ENCODE data around the gene ANKS1B. TPM values are rescaled to one million over a fixed set of nuclear protein-coding genes. Genes with fewer than 3 reads are reported as not detected.
"Not testable (repeated sequence)": the region's sequence is repeated elsewhere in the genome, so short reads cannot be mapped to it uniquely, and the experiment has no call there.

The ANKS1B gene
- total RNA-seq, 3 donors from 2014 or later (not counting 1 experiment from before 2014, with no cell fraction given), result not detected

GRCh38 chr12:100026241-100026640, 41.5 kb upstream of the ANKS1B start:
- Mint-ChIP-seq H3K27me3 (ENCODE audit: low read depth in 2 of 2) (no peaks in the 10 kb centered on the region), H3K4me3 (no peak overlapping the region), H3K36me3 (no peaks in the 10 kb centered on the region), H3K27ac (no peak overlapping the region), H3K4me1 (no peaks in the 10 kb centered on the region), H3K9me3 (no peaks in the 10 kb centered on the region)
- ATAC-seq (no peak), DNase-seq (no peak)
- Histone ChIP-seq H3K9me3 (ENCODE audit: control insufficient read depth, insufficient read depth, low read length) (no peaks in the 10 kb centered on the region), H3K27me3 (ENCODE audit: control insufficient read depth, insufficient read depth, low read length) (no peaks in the 10 kb centered on the region), H3K4me3 (ENCODE audit: low read length) (no peak overlapping the region), H3K27ac (ENCODE audit: low read length) (no peak overlapping the region), H3K36me3 (ENCODE audit: control insufficient read depth, insufficient read depth, low read length) (no peaks in the 10 kb centered on the region), H3K4me1 (ENCODE audit: control insufficient read depth, insufficient read depth, low read length) (no peaks in the 10 kb centered on the region)
- TF ChIP-seq CTCF (IDR thresholded peaks at IDR 0.05), result no peak
- WGBS (ENCODE audit: insufficient coverage), result 100% methylated on average over 1 of the region's 1 CpG
- intact Hi-C loops (cut with micrococcal nuclease), result no loop called here

GRCh38 chr12:100024974-100025555, 40.3 kb upstream of the ANKS1B start:
- no peak overlapping the region for H3K27ac Mint-ChIP-seq
- TF ChIP-seq CTCF (IDR thresholded peaks at IDR 0.05), result no peak
- no peaks in the 10 kb centered on the region for H3K27me3 Mint-ChIP-seq (ENCODE audit: low read depth in 2 of 2)
- Histone ChIP-seq H3K27ac (ENCODE audit: low read length) (no peak overlapping the region), H3K36me3 (ENCODE audit: control insufficient read depth, insufficient read depth, low read length) (no peaks in the 10 kb centered on the region), H3K27me3 (ENCODE audit: control insufficient read depth, insufficient read depth, low read length) (no peaks in the 10 kb centered on the region), H3K9me3 (ENCODE audit: control insufficient read depth, insufficient read depth, low read length) (no peaks in the 10 kb centered on the region), H3K4me1 (ENCODE audit: control insufficient read depth, insufficient read depth, low read length) (no peaks in the 10 kb centered on the region), H3K4me3 (ENCODE audit: low read length) (no peak overlapping the region)
- 100% methylated on average over 2 of the region's 2 CpGs for whole genome bisulfite sequencing (ENCODE audit: insufficient coverage)
- intact Hi-C loops (cut with micrococcal nuclease), result no loop called here
- no peak for ATAC-seq
- no peaks in the 10 kb centered on the region for H3K9me3 Mint-ChIP-seq
- H3K36me3 Mint-ChIP-seq, result no peaks in the 10 kb centered on the region
- DNase-seq, result no peak
- H3K4me3 Mint-ChIP-seq, result no peak overlapping the region
- H3K4me1 Mint-ChIP-seq, result no peaks in the 10 kb centered on the region

DNA sequence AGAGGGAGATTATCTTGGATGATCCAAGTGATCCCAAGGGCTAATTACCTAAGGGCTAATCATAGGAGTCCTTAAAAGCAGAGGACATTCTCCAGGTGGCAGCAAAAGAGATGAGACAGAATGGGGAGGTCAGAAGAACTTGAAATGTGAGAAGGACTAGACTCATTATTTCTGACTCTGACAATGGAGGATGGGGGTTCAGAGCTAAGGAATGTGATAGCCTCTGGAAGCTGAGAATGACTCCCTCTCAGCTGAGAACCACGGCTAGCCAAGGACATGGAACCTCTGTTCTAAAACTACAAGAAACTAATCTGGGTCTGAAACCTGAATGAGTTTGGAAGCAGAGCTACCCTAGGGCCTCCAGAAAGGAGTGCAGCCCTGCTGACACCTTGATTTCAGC, 35.6 kb upstream of the ANKS1B start:
- intact Hi-C loops (cut with micrococcal nuclease), result no loop called here
- peaks cover 0 to 7% of the 10 kb centered on the region in 2 donors for H3K9me3 Mint-ChIP-seq
- H3K36me3 Mint-ChIP-seq, result no peaks in the 10 kb centered on the region
- Histone ChIP-seq H3K27me3 (ENCODE audit: control insufficient read depth, insufficient read depth, low read length) (no peaks in the 10 kb centered on the region), H3K4me1 (ENCODE audit: control insufficient read depth, insufficient read depth, low read length) (no peaks in the 10 kb centered on the region), H3K9me3 (ENCODE audit: control insufficient read depth, insufficient read depth, low read length) (no peaks in the 10 kb centered on the region), H3K36me3 (ENCODE audit: control insufficient read depth, insufficient read depth, low read length) (no peaks in the 10 kb centered on the region), H3K27ac (ENCODE audit: low read length) (no peak overlapping the region), H3K4me3 (ENCODE audit: low read length) (no peak overlapping the region)
- no peak for ATAC-seq
- no peaks in the 10 kb centered on the region for H3K27me3 Mint-ChIP-seq (ENCODE audit: low read depth in 2 of 2)
- H3K4me3 Mint-ChIP-seq, result no peak overlapping the region
- H3K27ac Mint-ChIP-seq, result no peak overlapping the region
- no peaks in the 10 kb centered on the region for H3K4me1 Mint-ChIP-seq
- 92% methylated on average over 1 of the region's 1 CpG for WGBS (ENCODE audit: insufficient coverage)
- TF ChIP-seq CTCF (IDR thresholded peaks at IDR 0.05), result no peak
- no peak for DNase-seq

GRCh38 chr12:100017056-100017455, 32.3 kb upstream of the ANKS1B start:
- Mint-ChIP-seq H3K9me3 (peaks cover 0 to 12% of the 10 kb centered on the region in 2 donors), H3K4me3 (no peak overlapping the region), H3K36me3 (no peaks in the 10 kb centered on the region), H3K27ac (no peak overlapping the region), H3K4me1 (no peaks in the 10 kb centered on the region), H3K27me3 (ENCODE audit: low read depth in 2 of 2) (no peaks in the 10 kb centered on the region)
- no peak for ATAC-seq
- DNase-seq, result no peak
- Histone ChIP-seq H3K4me3 (ENCODE audit: low read length) (no peak overlapping the region), H3K27ac (ENCODE audit: low read length) (no peak overlapping the region), H3K9me3 (ENCODE audit: control insufficient read depth, insufficient read depth, low read length) (no peaks in the 10 kb centered on the region), H3K27me3 (ENCODE audit: control insufficient read depth, insufficient read depth, low read length) (no peaks in the 10 kb centered on the region), H3K4me1 (ENCODE audit: control insufficient read depth, insufficient read depth, low read length) (no peaks in the 10 kb centered on the region), H3K36me3 (ENCODE audit: control insufficient read depth, insufficient read depth, low read length) (no peaks in the 10 kb centered on the region)
- TF ChIP-seq CTCF (IDR thresholded peaks at IDR 0.05), result no peak
- WGBS (ENCODE audit: insufficient coverage), result 98% methylated on average over 3 of the region's 3 CpGs
- intact Hi-C loops (cut with micrococcal nuclease), result no loop called here

GRCh38 chr12:100016304-100016703, 31.6 kb upstream of the ANKS1B start:
- intact Hi-C loops (cut with micrococcal nuclease); H3K36me3 Mint-ChIP-seq; H3K27ac ChIP-seq (ENCODE audit: low read length); H3K27ac Mint-ChIP-seq; DNase-seq; H3K27me3 ChIP-seq (ENCODE audit: control insufficient read depth, insufficient read depth, low read length); H3K4me3 ChIP-seq (ENCODE audit: low read length); H3K27me3 Mint-ChIP-seq (ENCODE audit: low read depth in 2 of 2); H3K4me1 Mint-ChIP-seq; ATAC-seq; H3K36me3 ChIP-seq (ENCODE audit: control insufficient read depth, insufficient read depth, low read length); H3K4me1 ChIP-seq (ENCODE audit: control insufficient read depth, insufficient read depth, low read length); H3K4me3 Mint-ChIP-seq; H3K9me3 ChIP-seq (ENCODE audit: control insufficient read depth, insufficient read depth, low read length): not testable (repeated sequence)
- H3K9me3 Mint-ChIP-seq, result peaks cover 0 to 14% of the 10 kb centered on the region in 2 donors
- 95% methylated on average over 2 of the region's 4 CpGs for WGBS (ENCODE audit: insufficient coverage)

All from natural killer cell (primary cell).